ENCODE measurements around the gene CNTN1.
A peak's percentile ranks its signal among the peaks of the same experiment; 100 is the strongest.

CNTN1 gene

DNA sequence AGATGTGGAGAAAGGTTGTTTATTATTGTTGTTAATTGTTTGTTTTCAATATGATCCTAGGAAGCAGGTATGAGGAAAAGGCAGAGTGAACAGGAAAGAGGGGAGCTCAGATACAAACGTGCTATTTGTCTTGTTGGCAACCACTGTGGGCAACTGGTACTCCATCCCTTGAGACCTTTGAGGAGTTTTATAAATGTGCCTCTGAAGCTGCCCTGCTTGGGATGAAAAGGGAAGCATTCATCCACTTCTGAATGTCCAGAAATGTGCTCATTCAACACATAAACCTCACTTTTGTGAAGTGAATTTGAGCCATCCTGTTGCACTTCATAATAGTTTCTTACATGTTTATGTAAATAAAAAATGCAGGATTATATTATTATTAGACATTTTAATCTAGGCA is 331.6 kb downstream of the CNTN1 start:
- H3K4me3 ChIP-seq (ENCODE audit: control insufficient read depth, low read depth, low read length) = no peak overlapping the region

GRCh38 chr12:41026151-41026550 is 333.9 kb downstream of the CNTN1 start:
- TF ChIP-seq, protein P1, sequence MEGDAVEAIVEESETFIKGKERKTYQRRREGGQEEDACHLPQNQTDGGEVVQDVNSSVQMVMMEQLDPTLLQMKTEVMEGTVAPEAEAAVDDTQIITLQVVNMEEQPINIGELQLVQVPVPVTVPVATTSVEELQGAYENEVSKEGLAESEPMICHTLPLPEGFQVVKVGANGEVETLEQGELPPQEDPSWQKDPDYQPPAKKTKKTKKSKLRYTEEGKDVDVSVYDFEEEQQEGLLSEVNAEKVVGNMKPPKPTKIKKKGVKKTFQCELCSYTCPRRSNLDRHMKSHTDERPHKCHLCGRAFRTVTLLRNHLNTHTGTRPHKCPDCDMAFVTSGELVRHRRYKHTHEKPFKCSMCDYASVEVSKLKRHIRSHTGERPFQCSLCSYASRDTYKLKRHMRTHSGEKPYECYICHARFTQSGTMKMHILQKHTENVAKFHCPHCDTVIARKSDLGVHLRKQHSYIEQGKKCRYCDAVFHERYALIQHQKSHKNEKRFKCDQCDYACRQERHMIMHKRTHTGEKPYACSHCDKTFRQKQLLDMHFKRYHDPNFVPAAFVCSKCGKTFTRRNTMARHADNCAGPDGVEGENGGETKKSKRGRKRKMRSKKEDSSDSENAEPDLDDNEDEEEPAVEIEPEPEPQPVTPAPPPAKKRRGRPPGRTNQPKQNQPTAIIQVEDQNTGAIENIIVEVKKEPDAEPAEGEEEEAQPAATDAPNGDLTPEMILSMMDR (conservative IDR thresholded peaks at IDR 0.05; ENCODE audit: control insufficient read depth, insufficient read depth, low read depth, low read length) = no peak
- H3K4me3 ChIP-seq (ENCODE audit: control insufficient read depth, low read depth, low read length) = no peak overlapping the region
- no peak for DNase-seq (ENCODE audit: low read depth)

More for the DNA sequence above, 331.6 kb downstream of the CNTN1 start:
- TF ChIP-seq, protein P1 (conservative IDR thresholded peaks at IDR 0.05; ENCODE audit: control insufficient read depth, insufficient read depth, low read depth, low read length) = no peak
- DNase-seq (ENCODE audit: low read depth) = no peak

- DNase-seq (ENCODE audit: low read depth) = no peak
- TF ChIP-seq, protein P1 (conservative IDR thresholded peaks at IDR 0.05; ENCODE audit: control insufficient read depth, insufficient read depth, low read depth, low read length) = no peak
- H3K4me3 ChIP-seq (ENCODE audit: control insufficient read depth, low read depth, low read length) = no peak overlapping the region
Observed at GRCh38 chr12:41032386-41032785, 340.1 kb downstream of the CNTN1 start.

- H3K4me3 ChIP-seq (ENCODE audit: control insufficient read depth, low read depth, low read length) = no peak overlapping the region
- TF ChIP-seq, protein P1 (conservative IDR thresholded peaks at IDR 0.05; ENCODE audit: control insufficient read depth, insufficient read depth, low read depth, low read length) = no peak
- peak; percentile 60 for DNase-seq (ENCODE audit: low read depth)
Observed at GRCh38 chr12:41034686-41035085, 342.4 kb downstream of the CNTN1 start.

DNA sequence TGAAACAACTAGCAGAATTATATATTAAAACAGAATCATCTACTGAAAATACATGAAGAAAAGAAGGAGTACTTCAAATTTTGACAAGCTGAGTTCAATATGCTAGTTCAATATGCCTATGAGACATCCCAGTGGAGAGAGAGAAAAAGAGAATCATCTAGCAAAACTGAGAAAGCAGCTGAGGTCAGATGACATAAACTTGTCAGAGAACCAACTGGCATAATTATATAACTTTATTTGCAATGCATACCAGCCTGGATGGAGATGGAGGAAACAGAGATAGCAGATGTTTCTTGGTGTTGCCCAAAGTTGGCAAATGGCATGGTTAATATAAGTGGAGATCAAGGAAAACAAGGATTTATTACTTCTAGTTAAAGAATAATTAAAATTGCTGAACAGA is 347.2 kb downstream of the CNTN1 start:
- H3K4me3 ChIP-seq (ENCODE audit: control insufficient read depth, low read depth, low read length) = no peak overlapping the region
- TF ChIP-seq, protein P1 (conservative IDR thresholded peaks at IDR 0.05; ENCODE audit: control insufficient read depth, insufficient read depth, low read depth, low read length) = no peak
- DNase-seq (ENCODE audit: low read depth) = no peak

GRCh38 chr12:41045509-41045908 is 353.3 kb downstream of the CNTN1 start:
- TF ChIP-seq, protein P1 (conservative IDR thresholded peaks at IDR 0.05; ENCODE audit: control insufficient read depth, insufficient read depth, low read depth, low read length) = no peak
- DNase-seq (ENCODE audit: low read depth) = no peak
- no peak overlapping the region for H3K4me3 ChIP-seq (ENCODE audit: control insufficient read depth, low read depth, low read length)

GRCh38 chr12:41049033-41049432 is 356.8 kb downstream of the CNTN1 start:
- no peak for DNase-seq (ENCODE audit: low read depth)
- TF ChIP-seq, protein P1 (conservative IDR thresholded peaks at IDR 0.05; ENCODE audit: control insufficient read depth, insufficient read depth, low read depth, low read length) = no peak
- H3K4me3 ChIP-seq (ENCODE audit: control insufficient read depth, low read depth, low read length) = no peak overlapping the region
